ENCODE data around the gene SHISA3. TPM values are rescaled to one million over a fixed set of nuclear protein-coding genes. Genes with fewer than 3 reads are reported as not detected.

The SHISA3 gene
- total RNA-seq, 1 donor from 2014 or later, result not detected

DNA sequence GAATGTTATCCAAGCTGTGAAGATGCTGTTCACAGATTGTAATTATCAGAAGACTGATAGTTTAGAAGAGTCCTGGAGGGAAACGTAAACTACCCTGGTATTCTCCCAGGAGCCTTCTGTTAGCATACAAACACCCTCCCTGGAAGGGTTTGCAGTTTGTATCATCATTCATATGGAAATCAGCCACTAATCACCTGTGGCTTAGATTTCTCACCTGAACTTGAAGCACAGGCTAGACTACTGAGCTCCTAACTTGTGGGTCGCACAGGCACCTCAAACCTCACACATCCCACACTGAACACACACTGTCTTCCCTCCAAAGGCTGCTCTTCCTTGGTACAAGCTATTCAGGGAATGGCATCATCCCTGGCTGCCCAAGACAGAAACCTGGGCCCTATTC lies 30.7 kb downstream of the SHISA3 start:
- TF ChIP-seq, protein P1, sequence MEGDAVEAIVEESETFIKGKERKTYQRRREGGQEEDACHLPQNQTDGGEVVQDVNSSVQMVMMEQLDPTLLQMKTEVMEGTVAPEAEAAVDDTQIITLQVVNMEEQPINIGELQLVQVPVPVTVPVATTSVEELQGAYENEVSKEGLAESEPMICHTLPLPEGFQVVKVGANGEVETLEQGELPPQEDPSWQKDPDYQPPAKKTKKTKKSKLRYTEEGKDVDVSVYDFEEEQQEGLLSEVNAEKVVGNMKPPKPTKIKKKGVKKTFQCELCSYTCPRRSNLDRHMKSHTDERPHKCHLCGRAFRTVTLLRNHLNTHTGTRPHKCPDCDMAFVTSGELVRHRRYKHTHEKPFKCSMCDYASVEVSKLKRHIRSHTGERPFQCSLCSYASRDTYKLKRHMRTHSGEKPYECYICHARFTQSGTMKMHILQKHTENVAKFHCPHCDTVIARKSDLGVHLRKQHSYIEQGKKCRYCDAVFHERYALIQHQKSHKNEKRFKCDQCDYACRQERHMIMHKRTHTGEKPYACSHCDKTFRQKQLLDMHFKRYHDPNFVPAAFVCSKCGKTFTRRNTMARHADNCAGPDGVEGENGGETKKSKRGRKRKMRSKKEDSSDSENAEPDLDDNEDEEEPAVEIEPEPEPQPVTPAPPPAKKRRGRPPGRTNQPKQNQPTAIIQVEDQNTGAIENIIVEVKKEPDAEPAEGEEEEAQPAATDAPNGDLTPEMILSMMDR (IDR thresholded peaks at IDR 0.05; ENCODE audit: insufficient read depth, low read length, severe bottlenecking), result no peak
- no peak for DNase-seq (ENCODE audit: low read depth)
- H3K27me3 ChIP-seq (ENCODE audit: control insufficient read depth, insufficient read depth, low read length), result no peaks in the 10 kb centered on the region
- FAIRE-seq, result no peak
- no peak overlapping the region for H3K4me3 ChIP-seq (ENCODE audit: low read depth, low read length)
- no peaks in the 10 kb centered on the region for H3K36me3 ChIP-seq (ENCODE audit: control insufficient read depth, insufficient read depth, low read length)

GRCh38 chr4:42436928-42437565 lies 39.8 kb downstream of the SHISA3 start:
- Histone ChIP-seq H3K27me3 (ENCODE audit: control insufficient read depth, insufficient read depth, low read length) (no peaks in the 10 kb centered on the region), H3K4me3 (ENCODE audit: low read depth, low read length) (no peak overlapping the region), H3K36me3 (ENCODE audit: control insufficient read depth, insufficient read depth, low read length) (no peaks in the 10 kb centered on the region)
- FAIRE-seq, result no peak
- no peak for DNase-seq (ENCODE audit: low read depth)
- TF ChIP-seq, protein P1 (IDR thresholded peaks at IDR 0.05; ENCODE audit: insufficient read depth, low read length, severe bottlenecking), result no peak

DNA sequence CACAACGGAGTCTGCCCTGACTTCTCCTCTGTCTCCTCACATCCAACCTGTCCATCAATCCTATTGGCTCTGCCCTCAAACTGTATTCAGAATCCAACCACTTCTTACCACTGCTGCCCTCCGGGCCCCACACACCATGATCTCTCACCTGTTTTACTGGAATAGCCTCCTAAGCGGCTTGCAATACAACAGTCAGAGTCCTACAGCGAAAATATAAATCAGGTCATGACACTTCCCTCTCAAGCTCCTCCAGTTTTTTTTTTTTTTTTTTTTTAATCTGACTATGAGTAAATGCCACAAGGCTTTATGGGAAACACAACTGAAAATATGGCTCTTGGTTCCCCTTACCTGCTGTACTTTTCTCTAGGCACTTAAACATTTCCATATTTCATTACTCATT lies 42.8 kb downstream of the SHISA3 start:
- FAIRE-seq, result no peak
- Histone ChIP-seq H3K4me3 (ENCODE audit: low read depth, low read length) (no peak overlapping the region), H3K27me3 (ENCODE audit: control insufficient read depth, insufficient read depth, low read length) (no peaks in the 10 kb centered on the region), H3K36me3 (ENCODE audit: control insufficient read depth, insufficient read depth, low read length) (no peaks in the 10 kb centered on the region)
- TF ChIP-seq, protein P1 (IDR thresholded peaks at IDR 0.05; ENCODE audit: insufficient read depth, low read length, severe bottlenecking), result no peak
- no peak for DNase-seq (ENCODE audit: low read depth)

GRCh38 chr4:42442601-42443000 lies 45.3 kb downstream of the SHISA3 start:
- DNase-seq (ENCODE audit: low read depth) (no peak), FAIRE-seq (no peak)
- Histone ChIP-seq H3K4me3 (ENCODE audit: low read depth, low read length) (no peak overlapping the region), H3K36me3 (ENCODE audit: control insufficient read depth, insufficient read depth, low read length) (no peaks in the 10 kb centered on the region), H3K27me3 (ENCODE audit: control insufficient read depth, insufficient read depth, low read length) (no peaks in the 10 kb centered on the region)
- TF ChIP-seq, protein P1 (IDR thresholded peaks at IDR 0.05; ENCODE audit: insufficient read depth, low read length, severe bottlenecking), result no peak

DNA sequence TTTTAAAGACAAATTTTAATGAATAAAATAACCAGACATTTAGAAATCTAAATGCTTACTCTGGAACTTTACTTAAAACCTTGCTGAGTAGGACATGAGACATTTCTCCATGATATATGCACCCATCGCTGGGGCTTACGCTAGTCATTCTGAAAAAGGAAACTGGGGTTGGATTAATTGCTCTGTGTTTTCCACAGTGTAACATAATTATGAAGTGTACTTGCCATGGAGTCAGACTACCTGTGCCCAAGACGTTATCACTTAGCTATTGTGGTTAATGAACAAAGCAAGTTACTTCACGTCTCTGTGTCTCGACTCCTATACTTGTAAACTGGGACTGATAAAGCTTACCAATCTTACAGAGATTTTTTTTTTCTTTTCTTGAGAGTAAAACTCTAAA lies 47.8 kb downstream of the SHISA3 start:
- H3K36me3 ChIP-seq (ENCODE audit: control insufficient read depth, insufficient read depth, low read length), result no peaks in the 10 kb centered on the region
- H3K4me3 ChIP-seq (ENCODE audit: low read depth, low read length), result no peak overlapping the region
- TF ChIP-seq, protein P1 (IDR thresholded peaks at IDR 0.05; ENCODE audit: insufficient read depth, low read length, severe bottlenecking), result no peak
- FAIRE-seq (no peak), DNase-seq (ENCODE audit: low read depth) (peak; percentile 3)
- H3K27me3 ChIP-seq (ENCODE audit: control insufficient read depth, insufficient read depth, low read length), result no peaks in the 10 kb centered on the region

- no peaks in the 10 kb centered on the region for H3K36me3 ChIP-seq (ENCODE audit: control insufficient read depth, insufficient read depth, low read length)
- FAIRE-seq, result no peak
- no peak for DNase-seq (ENCODE audit: low read depth)
- no peak overlapping the region for H3K4me3 ChIP-seq (ENCODE audit: low read depth, low read length)
- TF ChIP-seq, protein P1 (IDR thresholded peaks at IDR 0.05; ENCODE audit: insufficient read depth, low read length, severe bottlenecking), result no peak
- no peaks in the 10 kb centered on the region for H3K27me3 ChIP-seq (ENCODE audit: control insufficient read depth, insufficient read depth, low read length)
Measured at GRCh38 chr4:42446823-42447222, 49.5 kb downstream of the SHISA3 start.

All from bronchial epithelial cell (primary cell).